ENCODE measurements around the gene SSNA1.
A peak's percentile ranks its signal among the peaks of the same experiment; 100 is the strongest.

SSNA1 gene

DNA sequence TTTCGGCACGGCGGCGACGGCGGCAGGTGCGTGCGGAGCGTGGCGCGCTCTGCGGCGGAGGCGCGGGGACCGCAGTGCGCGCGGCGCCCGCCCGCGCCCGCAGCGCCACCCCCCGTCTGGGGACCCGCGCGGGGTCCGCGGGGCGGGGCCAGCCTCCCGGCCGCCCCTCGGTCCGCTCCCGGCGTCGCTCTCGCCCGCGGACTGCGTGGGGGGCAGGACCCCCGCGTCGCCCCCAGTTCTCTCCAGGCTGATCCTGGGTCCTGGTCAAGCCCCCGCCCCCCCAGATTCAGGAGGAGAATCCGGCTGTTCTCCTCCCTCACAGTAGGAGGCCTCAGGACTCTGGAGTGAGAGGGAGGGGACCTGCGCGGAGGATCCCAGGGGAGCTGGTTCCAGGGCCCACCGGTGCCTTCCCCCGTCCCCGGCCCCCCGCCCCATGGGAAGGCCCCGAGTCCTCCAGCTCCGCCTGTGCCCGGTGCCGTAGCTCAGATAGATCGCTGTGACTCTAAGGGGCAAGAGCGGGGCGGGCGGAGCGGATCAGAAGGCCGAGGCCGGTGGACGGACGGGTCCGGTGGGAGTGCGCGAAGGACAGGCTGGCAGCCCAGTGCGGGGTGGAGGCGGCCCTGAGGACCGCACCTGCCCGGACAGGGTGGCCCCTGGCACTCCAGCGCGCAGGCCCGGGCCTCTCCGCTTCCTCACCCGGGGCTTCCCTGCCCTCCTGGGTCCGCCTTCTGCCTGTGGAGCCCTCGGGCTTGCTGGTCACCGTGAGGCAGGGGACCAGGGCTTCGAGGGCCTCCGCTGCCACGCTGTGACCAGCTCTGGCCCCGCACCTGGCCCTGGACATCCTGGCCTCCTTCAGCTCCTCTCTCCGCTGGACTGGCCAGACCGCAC, 34.0 kb downstream of the SSNA1 start, which contains the start of gene RNF208:
RNF208 (minus strand) TSS at position 51 of the 888 bp plus-strand sequence. CDS start 1,028 bp downstream, outside the sequence.
- DNase-seq = no peak

DNA sequence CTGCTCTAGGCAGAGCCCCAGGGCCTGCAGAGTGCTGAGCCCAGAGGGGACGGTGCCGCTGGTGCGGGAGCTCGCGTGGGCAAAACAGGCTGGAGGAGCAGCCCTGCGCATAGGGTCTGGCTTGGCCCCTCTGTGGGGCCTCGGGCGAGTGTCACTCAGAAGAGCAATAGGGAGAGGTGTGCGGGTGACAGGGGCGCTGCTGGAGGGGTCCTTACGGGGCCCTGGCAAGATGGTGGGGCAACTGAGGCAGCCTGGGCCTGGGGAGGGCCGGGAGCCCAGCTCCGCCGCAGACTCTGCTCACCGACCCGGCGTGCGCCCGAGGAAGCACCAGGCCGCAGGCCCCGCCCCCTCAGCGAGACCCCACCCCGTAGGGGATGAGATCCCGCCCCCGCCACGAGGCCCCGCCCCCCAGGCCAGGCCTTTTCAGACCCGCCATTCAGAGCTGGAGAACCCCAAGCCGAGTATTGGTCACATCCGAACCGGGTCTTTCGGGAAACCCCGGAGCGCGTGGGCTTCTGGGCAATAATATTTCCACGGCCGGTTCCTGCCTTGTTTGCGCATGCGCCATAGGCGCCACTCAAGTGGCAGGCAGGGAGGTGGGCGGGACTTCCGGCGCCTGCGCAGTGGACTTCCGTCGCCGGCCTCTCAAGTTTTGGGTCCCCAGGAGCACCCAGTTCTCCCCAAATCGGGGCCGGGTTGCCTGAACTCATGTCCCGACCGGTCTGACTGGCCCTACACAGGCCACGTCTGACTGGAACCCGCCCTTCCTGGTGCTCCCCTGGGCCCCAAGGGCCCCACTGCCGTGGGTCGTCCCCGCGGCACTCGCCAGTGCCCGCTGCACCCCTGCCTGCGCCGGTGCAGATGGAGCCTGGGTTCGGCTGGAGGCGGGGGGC, 34.8 kb downstream of the SSNA1 start:
- peak; percentile 88 for DNase-seq

DNA sequence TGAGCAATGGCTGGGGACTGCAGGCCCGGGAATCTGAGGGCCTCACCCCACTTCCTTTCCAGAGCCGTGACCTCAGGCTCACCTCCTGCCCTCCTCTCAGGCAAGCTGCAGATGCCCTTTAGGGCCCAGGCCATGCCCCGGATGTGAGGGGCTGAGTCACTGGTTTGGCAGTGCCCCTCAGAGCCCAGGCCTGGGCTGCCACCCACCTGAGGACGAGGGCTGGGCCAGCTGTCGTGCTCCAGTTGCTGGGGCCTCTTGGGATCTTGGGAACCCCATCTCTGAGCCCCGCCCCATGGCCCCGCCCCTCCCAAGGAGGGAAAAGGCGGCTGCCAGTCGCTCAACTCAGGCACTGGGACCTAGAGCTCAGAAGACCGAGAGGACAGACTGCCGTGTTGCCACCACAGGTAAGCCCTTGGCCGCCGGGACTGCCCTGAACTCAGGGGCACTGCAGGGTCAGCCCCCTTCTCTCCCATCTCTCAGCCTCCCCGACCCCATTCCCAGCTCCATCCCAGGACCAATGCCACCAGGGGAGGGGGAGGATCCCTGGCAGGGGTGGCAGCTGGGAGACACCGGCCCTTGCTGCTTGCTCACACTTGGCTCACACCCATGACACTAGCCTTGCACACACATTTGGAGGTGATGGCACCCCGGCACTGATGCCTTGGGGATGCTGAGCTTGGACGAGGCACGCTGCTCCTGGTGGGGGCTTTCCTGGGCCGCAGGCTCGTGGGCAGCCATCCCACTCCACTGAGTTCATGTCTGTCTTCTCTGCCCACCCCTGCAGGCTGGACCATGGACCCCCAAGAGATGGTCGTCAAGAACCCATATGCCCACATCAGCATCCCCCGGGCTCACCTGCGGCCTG, 36.6 kb downstream of the SSNA1 start, which contains the start of gene CYSRT1:
CYSRT1 (plus strand) TSS at position 345 of the 865 bp plus-strand sequence; CDS start at position 793, 448 bp downstream.
- DNase-seq = no peak

DNA sequence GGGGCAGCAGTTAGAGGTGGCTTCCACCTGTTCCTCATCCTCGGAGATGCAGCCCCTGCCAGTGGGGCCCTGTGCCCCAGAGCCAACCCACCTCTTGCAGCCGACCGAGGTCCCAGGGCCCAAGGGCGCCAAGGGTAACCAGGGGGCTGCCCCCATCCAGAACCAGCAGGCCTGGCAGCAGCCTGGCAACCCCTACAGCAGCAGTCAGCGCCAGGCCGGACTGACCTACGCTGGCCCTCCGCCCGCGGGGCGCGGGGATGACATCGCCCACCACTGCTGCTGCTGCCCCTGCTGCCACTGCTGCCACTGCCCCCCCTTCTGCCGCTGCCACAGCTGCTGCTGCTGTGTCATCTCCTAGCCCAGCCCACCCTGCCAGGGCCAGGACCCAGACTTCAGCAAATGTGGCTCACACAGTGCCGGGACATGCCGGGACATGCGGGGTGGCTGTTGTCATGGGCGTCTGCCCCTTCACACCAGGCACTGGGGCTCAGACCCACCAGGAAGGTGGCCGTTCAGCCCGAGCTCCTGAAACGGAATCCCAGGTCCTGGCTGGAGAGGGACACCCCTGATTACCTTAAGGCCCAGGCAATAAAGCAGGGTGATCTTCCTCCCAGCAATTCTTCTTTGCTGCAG, 37.3 kb downstream of the SSNA1 start:
- DNase-seq = no peak

DNA sequence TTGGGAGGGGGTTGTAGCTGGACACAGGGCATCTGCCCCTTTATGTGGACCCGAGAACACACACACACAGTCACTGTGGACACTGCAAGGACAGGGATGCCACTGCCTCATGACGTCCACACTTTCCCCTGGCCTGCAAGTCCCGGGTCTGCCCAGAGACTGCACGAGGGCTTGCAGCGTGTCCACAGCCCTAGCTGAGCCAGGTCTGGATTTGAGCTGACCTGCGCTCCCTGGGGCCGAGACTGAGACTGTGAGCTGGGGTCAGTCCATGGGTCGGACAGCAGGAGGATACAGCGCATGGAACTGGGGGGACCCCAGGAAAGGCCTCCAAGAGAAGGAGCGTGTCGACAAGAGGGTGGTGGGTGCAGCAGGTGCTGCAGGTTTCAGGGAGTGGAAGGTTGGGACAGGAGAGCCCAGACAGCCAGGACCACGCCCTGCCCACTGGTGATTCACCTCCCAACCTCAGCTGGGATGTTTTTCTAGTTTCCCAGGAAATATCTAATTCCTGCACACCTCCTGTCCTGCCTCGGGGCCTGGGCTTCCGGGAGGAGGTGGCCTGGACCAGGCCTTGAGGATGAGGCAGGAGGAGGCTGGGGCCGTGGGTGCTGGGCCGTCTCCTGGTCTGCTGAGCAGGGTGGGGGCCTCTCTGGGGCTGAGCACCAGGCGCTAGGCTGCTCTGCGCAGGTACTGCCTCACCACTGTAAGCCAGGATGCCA, 38.0 kb downstream of the SSNA1 start:
- DNase-seq = no peak

DNA sequence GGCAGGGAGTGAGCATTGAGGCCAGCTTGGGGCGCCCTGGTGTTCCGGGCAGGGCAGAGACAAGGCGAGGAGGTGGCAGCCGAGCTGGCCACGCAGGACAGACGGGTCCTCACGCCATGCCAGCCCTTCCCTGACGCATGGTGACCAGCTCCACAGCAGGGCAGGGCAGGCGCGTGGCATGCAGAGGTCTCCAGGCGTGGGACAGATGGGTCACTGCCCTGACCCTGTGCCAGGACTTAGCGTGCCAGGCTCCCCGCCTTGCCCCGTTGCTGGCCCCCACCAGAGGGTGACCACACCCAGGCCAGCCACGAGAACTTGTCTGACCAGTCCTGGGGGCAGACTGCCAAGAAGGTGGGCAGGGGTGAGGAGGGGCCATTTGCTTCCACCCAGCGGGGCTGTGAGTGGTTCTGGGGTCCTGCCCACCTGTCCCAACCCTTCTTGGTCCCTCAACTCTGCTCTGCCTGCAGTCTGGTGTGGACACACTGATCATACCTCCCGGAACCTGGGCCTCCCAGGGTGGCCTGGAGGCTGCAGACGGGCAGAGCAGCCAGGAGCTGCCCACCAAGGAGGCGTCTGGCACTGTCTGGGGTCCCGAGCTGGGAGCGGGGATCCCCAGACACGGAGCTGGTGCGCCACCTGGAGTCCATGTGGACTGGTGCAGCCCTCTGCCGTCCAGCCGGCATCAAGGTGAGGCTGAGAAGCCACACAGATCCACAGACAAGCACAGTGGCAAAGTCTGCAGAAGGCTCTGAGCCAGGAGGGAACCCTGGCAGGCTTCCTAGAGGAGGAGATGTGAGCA, 38.8 kb downstream of the SSNA1 start, which contains the start of gene RNF224:
RNF224 (plus strand) TSS at position 449 of the 799 bp plus-strand sequence. CDS start 834 bp downstream, outside the sequence.
- DNase-seq = peak; percentile 18

- DNase-seq = no peak
Measured at GRCh38 chr9:137227853-137228505, 39.5 kb downstream of the SSNA1 start.

GRCh38 chr9:137228506-137228967, 40.1 kb downstream of the SSNA1 start:
- no peak for DNase-seq

DNA sequence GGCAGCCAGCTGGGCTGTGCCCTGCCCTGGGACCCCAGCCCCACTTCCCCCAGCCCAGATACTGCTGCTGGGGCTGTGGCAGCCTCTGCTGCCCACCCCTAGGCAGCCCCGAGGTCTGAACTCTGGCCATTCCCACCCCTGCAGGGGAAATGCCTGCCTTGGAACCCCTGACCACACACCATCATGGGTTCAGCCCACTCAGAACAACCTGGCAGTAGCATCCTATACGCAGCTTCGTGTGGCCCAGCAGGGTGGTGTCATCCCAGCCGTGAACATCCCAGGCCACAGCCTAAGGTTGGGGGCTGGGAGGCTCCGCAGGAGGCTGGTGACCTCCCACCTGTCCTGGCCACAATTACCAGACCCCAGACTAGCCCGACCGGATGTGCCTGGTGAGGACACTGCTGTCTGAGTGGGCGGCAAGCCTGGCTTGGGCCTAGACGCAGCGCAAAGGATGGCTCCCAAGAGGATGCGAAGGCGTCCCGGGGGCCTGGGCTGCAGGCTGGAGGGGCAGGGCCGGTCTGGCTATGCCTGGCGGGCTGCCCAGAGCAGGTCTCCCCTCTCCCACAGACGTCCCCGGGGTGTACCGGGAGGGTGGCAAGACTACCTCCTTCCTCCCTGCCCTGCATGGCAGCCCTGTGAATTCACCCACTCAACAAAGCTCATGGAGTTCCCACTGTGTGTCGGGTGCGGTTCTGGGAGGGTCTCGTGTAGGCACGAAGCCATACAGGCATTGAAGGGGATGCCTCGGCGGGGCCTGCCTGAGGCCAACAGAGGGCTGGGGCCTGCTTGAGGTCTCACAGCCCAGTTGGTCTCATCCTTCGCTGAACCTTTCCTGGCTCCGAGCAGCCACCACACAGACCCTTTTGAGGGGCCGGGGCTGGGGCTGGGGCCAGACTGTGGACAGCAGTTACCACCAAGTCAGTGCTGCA, 40.8 kb downstream of the SSNA1 start:
- no peak for DNase-seq

GRCh38 chr9:137229903-137230704, 41.6 kb downstream of the SSNA1 start:
- DNase-seq = no peak

- DNase-seq = no peak
Measured at GRCh38 chr9:137230705-137231371, 42.4 kb downstream of the SSNA1 start, which contains the start of gene SLC34A3. TSS of gene SLC34A3 (plus strand) at chr9:137230901. CDS start at chr9:137231703, 802 bp downstream.

GRCh38 chr9:137231372-137232039, 43.0 kb downstream of the SSNA1 start:
- DNase-seq = no peak

DNA sequence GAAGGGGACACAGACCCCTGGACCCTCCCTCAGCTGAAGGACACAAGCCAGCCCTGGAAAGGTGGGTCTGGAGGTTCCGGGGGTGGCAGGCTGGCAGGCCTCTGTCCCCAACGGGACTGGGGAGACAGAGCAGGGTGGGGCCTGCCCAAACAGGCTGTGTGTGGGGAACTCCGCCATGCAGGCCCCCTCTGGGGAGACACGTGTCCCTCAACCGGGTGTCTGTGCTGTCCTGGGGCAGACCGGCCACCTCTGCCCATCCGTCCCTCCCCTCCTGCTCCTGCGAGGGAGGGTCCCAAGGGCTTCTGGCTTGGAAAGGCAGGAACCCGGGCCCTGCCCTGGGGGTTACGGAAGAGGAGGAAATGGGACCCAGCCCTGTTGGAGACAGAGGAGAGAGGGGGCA, 43.6 kb downstream of the SSNA1 start:
- DNase-seq = no peak

GRCh38 chr9:137232510-137232909, 44.0 kb downstream of the SSNA1 start:
- DNase-seq = no peak

GRCh38 chr9:137233143-137233980, 44.9 kb downstream of the SSNA1 start:
- DNase-seq = no peak
